ENCODE measurements around the gene USP17L18. TPM values are rescaled to one million over a fixed set of nuclear protein-coding genes. Genes with fewer than 3 reads are reported as not detected.
"Not testable (repeated sequence)": the region's sequence is repeated elsewhere in the genome, so short reads cannot be mapped to it uniquely, and the experiment has no call there.

USP17L18 gene
- total and polyA plus RNA-seq, 3 experiments from 2014 or later, result not detected

DNA sequence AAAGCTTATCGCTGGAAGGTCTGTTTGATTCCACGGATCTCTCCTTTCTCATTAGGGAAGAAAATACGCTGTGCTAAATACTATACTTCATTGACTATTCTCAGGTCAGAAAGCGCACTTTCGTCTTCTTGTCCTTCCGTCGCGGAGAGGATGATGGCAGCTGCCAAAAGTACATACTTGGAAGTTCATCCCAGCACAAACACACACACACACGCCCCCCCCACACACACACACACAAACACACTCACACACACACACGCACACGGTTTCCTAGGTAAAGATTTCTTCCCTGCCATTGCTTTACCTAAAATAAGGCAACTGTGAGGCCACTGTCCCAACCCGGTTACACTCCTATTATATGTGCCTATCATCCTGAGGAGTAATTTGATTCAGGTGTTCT is 10.0 kb upstream of the USP17L18 start:
- H3K36me3 ChIP-seq (ENCODE audit: insufficient read depth, low read length); H3K4me1 ChIP-seq (ENCODE audit: insufficient read depth, low read length); H3K27ac Mint-ChIP-seq; H3K9me3 Mint-ChIP-seq; H3K4me3 Mint-ChIP-seq; H3K27ac ChIP-seq (ENCODE audit: low read depth, low read length); H3K27me3 ChIP-seq (ENCODE audit: insufficient read depth, low read length, poor library complexity, severe bottlenecking); H3K9me3 ChIP-seq (ENCODE audit: low read length); H3K27me3 Mint-ChIP-seq; CTCF ChIA-PET; POLR2A ChIA-PET; H3K4me3 ChIP-seq (ENCODE audit: low read length); H3K4me1 Mint-ChIP-seq; H3K36me3 Mint-ChIP-seq: not testable (repeated sequence)
- DNase-seq, result peak in 1 of 5 donors; percentile 16

DNA sequence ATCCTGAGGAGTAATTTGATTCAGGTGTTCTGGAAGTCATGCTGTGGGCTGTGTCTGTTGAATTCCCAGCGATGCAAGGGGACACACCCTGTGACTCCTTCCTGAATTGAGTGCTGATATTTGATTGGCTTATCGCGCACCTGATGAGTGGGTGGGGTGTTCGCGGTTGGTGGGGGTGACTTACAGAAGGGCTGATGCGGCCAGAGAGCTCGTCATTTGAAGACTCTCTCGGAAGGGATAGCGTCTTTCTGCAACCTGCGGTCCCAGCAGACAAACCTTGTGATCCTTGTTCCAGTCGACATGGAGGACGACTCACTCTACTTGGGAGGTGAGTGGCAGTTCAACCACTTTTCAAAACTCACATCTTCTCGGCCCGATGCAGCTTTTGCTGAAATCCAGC is 4.9 kb upstream of the USP17L18 start, which contains the start of gene USP17L17:
USP17L17 (plus strand) TSS at position 301 of the 400 bp plus-strand sequence; CDS start at position 301, 0 bp downstream.
- H3K4me3 ChIP-seq (ENCODE audit: low read length); H3K4me1 ChIP-seq (ENCODE audit: insufficient read depth, low read length); H3K4me1 Mint-ChIP-seq; CTCF ChIA-PET; H3K9me3 ChIP-seq (ENCODE audit: low read length); H3K27ac ChIP-seq (ENCODE audit: low read depth, low read length); H3K27me3 Mint-ChIP-seq; H3K27ac Mint-ChIP-seq; H3K27me3 ChIP-seq (ENCODE audit: insufficient read depth, low read length, poor library complexity, severe bottlenecking); H3K36me3 Mint-ChIP-seq; H3K4me3 Mint-ChIP-seq; POLR2A ChIA-PET; H3K9me3 Mint-ChIP-seq; DNase-seq; H3K36me3 ChIP-seq (ENCODE audit: insufficient read depth, low read length): not testable (repeated sequence)

DNA sequence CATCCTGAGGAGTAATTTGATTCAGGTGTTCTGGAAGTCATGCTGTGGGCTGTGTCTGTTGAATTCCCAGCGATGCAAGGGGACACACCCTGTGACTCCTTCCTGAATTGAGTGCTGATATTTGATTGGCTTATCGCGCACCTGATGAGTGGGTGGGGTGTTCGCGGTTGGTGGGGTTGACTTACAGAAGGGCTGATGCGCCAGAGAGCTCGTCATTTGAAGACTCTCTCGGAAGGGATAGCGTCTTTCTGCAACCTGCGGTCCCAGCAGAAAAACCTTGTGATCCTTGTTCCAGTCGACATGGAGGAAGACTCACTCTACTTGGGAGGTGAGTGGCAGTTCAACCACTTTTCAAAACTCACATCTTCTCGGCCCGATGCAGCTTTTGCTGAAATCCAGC is 4.6 kb downstream of the USP17L18 start, which contains the start of gene USP17L19:
USP17L19 (plus strand) TSS at position 301 of the 400 bp plus-strand sequence; CDS start at position 301, 0 bp downstream.
- DNase-seq; H3K9me3 Mint-ChIP-seq; H3K9me3 ChIP-seq (ENCODE audit: low read length); H3K4me1 ChIP-seq (ENCODE audit: insufficient read depth, low read length); H3K4me1 Mint-ChIP-seq; CTCF ChIA-PET; POLR2A ChIA-PET; H3K27me3 ChIP-seq (ENCODE audit: insufficient read depth, low read length, poor library complexity, severe bottlenecking); H3K27me3 Mint-ChIP-seq; H3K36me3 ChIP-seq (ENCODE audit: insufficient read depth, low read length); H3K36me3 Mint-ChIP-seq; H3K4me3 Mint-ChIP-seq; H3K27ac ChIP-seq (ENCODE audit: low read depth, low read length); H3K27ac Mint-ChIP-seq; H3K4me3 ChIP-seq (ENCODE audit: low read length): not testable (repeated sequence)

DNA sequence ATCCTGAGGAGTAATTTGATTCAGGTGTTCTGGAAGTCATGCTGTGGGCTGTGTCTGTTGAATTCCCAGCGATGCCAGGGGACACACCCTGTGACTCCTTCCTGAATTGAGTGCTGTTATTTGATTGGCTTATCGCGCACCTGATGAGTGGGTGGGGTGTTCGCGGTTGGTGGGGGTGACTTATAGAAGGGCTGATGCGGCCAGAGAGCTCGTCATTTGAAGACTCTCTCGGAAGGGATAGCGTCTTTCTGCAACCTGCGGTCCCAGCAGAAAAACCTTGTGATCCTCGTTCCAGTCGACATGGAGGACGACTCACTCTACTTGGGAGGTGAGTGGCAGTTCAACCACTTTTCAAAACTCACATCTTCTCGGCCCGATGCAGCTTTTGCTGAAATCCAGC is 9.4 kb downstream of the USP17L18 start, which contains the start of gene USP17L20:
USP17L20 (plus strand) TSS at position 301 of the 400 bp plus-strand sequence; CDS start at position 301, 0 bp downstream.
- H3K4me1 ChIP-seq (ENCODE audit: insufficient read depth, low read length); H3K4me1 Mint-ChIP-seq; H3K27me3 Mint-ChIP-seq; H3K27ac Mint-ChIP-seq; POLR2A ChIA-PET; H3K4me3 ChIP-seq (ENCODE audit: low read length); H3K27ac ChIP-seq (ENCODE audit: low read depth, low read length); CTCF ChIA-PET; H3K9me3 Mint-ChIP-seq; DNase-seq; H3K36me3 Mint-ChIP-seq; H3K36me3 ChIP-seq (ENCODE audit: insufficient read depth, low read length); H3K4me3 Mint-ChIP-seq; H3K9me3 ChIP-seq (ENCODE audit: low read length); H3K27me3 ChIP-seq (ENCODE audit: insufficient read depth, low read length, poor library complexity, severe bottlenecking): not testable (repeated sequence)

DNA sequence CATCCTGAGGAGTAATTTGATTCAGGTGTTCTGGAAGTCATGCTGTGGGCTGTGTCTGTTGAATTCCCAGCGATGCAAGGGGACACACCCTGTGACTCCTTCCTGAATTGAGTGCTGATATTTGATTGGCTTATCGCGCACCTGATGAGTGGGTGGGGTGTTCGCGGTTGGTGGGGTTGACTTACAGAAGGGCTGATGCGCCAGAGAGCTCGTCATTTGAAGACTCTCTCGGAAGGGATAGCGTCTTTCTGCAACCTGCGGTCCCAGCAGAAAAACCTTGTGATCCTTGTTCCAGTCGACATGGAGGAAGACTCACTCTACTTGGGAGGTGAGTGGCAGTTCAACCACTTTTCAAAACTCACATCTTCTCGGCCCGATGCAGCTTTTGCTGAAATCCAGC is 14.1 kb downstream of the USP17L18 start, which contains the start of gene USP17L21:
USP17L21 (plus strand) TSS at position 301 of the 400 bp plus-strand sequence; CDS start at position 301, 0 bp downstream.
- H3K27me3 ChIP-seq (ENCODE audit: insufficient read depth, low read length, poor library complexity, severe bottlenecking); POLR2A ChIA-PET; H3K4me3 Mint-ChIP-seq; H3K9me3 ChIP-seq (ENCODE audit: low read length); H3K36me3 Mint-ChIP-seq; H3K4me3 ChIP-seq (ENCODE audit: low read length); H3K4me1 Mint-ChIP-seq; CTCF ChIA-PET; H3K36me3 ChIP-seq (ENCODE audit: insufficient read depth, low read length); DNase-seq; H3K27ac Mint-ChIP-seq; H3K9me3 Mint-ChIP-seq; H3K4me1 ChIP-seq (ENCODE audit: insufficient read depth, low read length); H3K27me3 Mint-ChIP-seq; H3K27ac ChIP-seq (ENCODE audit: low read depth, low read length): not testable (repeated sequence)

DNA sequence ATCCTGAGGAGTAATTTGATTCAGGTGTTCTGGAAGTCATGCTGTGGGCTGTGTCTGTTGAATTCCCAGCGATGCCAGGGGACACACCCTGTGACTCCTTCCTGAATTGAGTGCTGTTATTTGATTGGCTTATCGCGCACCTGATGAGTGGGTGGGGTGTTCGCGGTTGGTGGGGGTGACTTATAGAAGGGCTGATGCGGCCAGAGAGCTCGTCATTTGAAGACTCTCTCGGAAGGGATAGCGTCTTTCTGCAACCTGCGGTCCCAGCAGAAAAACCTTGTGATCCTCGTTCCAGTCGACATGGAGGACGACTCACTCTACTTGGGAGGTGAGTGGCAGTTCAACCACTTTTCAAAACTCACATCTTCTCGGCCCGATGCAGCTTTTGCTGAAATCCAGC is 18.9 kb downstream of the USP17L18 start, which contains the start of gene USP17L22:
USP17L22 (plus strand) TSS at position 301 of the 400 bp plus-strand sequence; CDS start at position 301, 0 bp downstream.
- DNase-seq; H3K4me1 Mint-ChIP-seq; H3K9me3 Mint-ChIP-seq; H3K27ac ChIP-seq (ENCODE audit: low read depth, low read length); H3K27me3 Mint-ChIP-seq; CTCF ChIA-PET; H3K36me3 ChIP-seq (ENCODE audit: insufficient read depth, low read length); H3K36me3 Mint-ChIP-seq; H3K4me1 ChIP-seq (ENCODE audit: insufficient read depth, low read length); H3K4me3 Mint-ChIP-seq; H3K27ac Mint-ChIP-seq; H3K4me3 ChIP-seq (ENCODE audit: low read length); H3K9me3 ChIP-seq (ENCODE audit: low read length); H3K27me3 ChIP-seq (ENCODE audit: insufficient read depth, low read length, poor library complexity, severe bottlenecking); POLR2A ChIA-PET: not testable (repeated sequence)

DNA sequence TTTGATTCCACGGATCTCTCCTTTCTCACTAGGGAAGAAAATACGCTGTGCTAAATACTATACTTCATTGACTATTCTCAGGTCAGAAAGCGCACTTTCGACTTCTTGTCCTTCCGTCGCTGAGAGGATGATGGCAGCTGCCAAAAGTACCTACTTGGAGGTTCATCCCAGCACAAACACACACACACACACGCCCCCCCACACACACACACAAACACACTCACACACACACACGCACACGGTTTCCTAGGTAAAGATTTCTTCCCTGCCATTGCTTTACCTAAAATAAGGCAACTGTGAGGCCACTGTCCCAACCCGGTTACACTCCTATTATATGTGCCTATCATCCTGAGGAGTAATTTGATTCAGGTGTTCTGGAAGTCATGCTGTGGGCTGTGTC is 23.3 kb downstream of the USP17L18 start:
- POLR2A ChIA-PET; H3K9me3 Mint-ChIP-seq; H3K9me3 ChIP-seq (ENCODE audit: low read length); H3K4me1 Mint-ChIP-seq; H3K4me1 ChIP-seq (ENCODE audit: insufficient read depth, low read length); CTCF ChIA-PET; H3K36me3 ChIP-seq (ENCODE audit: insufficient read depth, low read length); H3K4me3 Mint-ChIP-seq; H3K27ac Mint-ChIP-seq; H3K4me3 ChIP-seq (ENCODE audit: low read length); H3K27ac ChIP-seq (ENCODE audit: low read depth, low read length); H3K36me3 Mint-ChIP-seq; H3K27me3 Mint-ChIP-seq; H3K27me3 ChIP-seq (ENCODE audit: insufficient read depth, low read length, poor library complexity, severe bottlenecking): not testable (repeated sequence)
- DNase-seq, result peak in 4 of 5 donors; percentile 0 to 59 (median 10)
